OCI-LY3 (cell line): Measurements from ENCODE around the gene DNAJB8.

Source experiments
- H2AFZ ChIP-seq: fragments of 200-600, 300-600 bp; shearing (Covaris generic); 2 replicates; pipeline ENCODE4 v1.6.0; 2014; ENCODE audit warnings: antibody characterized with exemption, low read depth, low read length
- H3K27ac ChIP-seq: fragments of 200-600, 300-600 bp; sonication (generic); 2 replicates; pipeline ENCODE4 v1.5.1; 2014; ENCODE audit warnings: mild to moderate bottlenecking, low read length, moderate library complexity, mixed read lengths
- H3K27me3 ChIP-seq: fragments of 200-600, 300-600 bp; sonication (generic); 2 replicates; pipeline ENCODE4 v1.6.1; 2014; ENCODE audit warnings: low read depth, low read length, mixed read lengths
- H3K36me3 ChIP-seq: fragments of 200-600, 300-600 bp; sonication (generic); replicated peaks from 2 replicates; pipeline ENCODE3; 2014; ENCODE audit warnings: low read depth, low read length, mixed read lengths
- H3K4me1 ChIP-seq: fragments of 300-600, 200-600 bp; sonication (generic); 2 replicates; pipeline ENCODE4 v1.6.1; 2014; ENCODE audit warnings: low read length, mixed read lengths
- H3K4me2 ChIP-seq: fragments of 200-600, 300-600 bp; sonication (generic); 2 replicates; pipeline ENCODE4 v1.6.1; 2014; ENCODE audit warnings: low read length, mixed read lengths
- H3K4me3 ChIP-seq: fragments of 300-600, 200-600 bp; sonication (generic); 2 replicates; pipeline ENCODE4 v1.5.1; 2014; ENCODE audit warnings: antibody characterized with exemption, mild to moderate bottlenecking, low read length, moderate library complexity
- H3K79me2 ChIP-seq: fragments of 300-600, 200-600 bp; shearing (Covaris generic); 2 replicates; pipeline ENCODE4 v1.6.1; 2014; ENCODE audit warnings: mild to moderate bottlenecking, low read length, mixed read lengths
- H3K9ac ChIP-seq: fragments of 300-600, 200-600 bp; shearing (Covaris generic); 2 replicates; pipeline ENCODE4 v1.6.0; 2014; ENCODE audit warnings: mild to moderate bottlenecking, low read length, moderate library complexity
- H3K9me3 ChIP-seq: fragments of 200-600, 300-600 bp; shearing (Covaris generic); 2 replicates; pipeline ENCODE4 v1.6.1; 2014; ENCODE audit warnings: low read length, mixed read lengths; ENCODE audit not compliant: insufficient read depth
- H4K20me1 ChIP-seq: fragments of 200-600, 300-600 bp; sonication (generic); 2 replicates; pipeline ENCODE4 v1.6.1; 2016; ENCODE audit warnings: low read length, mixed read lengths; ENCODE audit not compliant: insufficient read depth
- EZH2phosphoT487 ChIP-seq: fragments of 200-600 bp; shearing (Covaris generic); IDR thresholded peaks from 2 replicates; pipeline ENCODE4 v1.6.1; 2018; ENCODE audit warnings: antibody characterized with exemption, mixed run types, low read depth
- TF ChIP-seq, protein P1 (sequence below): fragments of 200-600, 300-600 bp; sonication (generic); IDR thresholded peaks from 2 replicates; pipeline ENCODE4 v1.5.1; 2014; ENCODE audit warnings: antibody characterized with exemption, low read length, low read depth

DNAJB8 gene

DNA sequence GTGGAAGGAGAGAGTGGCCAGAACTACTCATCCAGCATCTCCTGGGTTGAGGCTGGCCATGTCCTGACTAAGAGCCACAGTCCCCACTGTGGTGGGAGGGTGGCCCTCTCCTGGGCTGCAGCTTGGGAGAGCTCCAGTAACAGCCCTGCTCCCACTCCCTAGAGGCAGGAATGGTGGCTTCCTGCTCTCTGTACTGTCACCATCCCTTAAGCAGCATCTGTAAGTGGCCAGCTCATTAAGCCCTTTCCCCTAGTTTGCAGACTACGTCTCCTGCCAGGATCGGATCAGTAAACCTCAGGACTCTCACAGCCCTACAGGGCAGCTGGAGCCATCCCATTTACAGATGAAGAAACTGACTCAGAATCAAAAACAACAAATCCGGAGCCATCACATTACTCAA lies 30.5 kb downstream of the DNAJB8 start:
- Histone ChIP-seq H4K20me1 (no peaks in the 10 kb centered on the region), H3K4me2 (no peak overlapping the region)

DNA sequence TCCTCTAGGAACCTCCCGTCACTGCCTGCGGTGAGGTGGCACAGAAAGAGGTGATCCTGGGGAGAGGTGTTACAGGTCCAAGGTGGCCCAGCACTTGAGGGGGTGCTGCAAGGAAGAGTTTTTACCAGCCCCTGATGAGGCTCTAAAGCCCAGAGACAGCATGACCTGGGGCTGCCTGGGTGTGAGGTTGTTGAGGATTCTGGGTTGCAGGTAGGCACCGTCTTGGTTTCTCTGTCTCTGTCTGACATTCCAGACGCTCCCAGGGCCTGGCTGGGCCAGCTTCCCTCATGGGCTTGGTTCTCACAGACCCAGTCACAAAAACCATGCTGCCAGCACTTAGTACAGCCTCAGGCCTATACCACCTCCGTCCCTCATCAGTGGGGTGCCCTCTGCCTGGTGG lies 31.1 kb downstream of the DNAJB8 start:
- H3K27ac ChIP-seq: no peak overlapping the region

More for the DNA sequence above, 30.5 kb downstream of the DNAJB8 start:
- H3K36me3 ChIP-seq: no peaks in the 10 kb centered on the region
- H3K27me3 ChIP-seq: peaks cover 7% of the 10 kb centered on the region; the same call in 1 of the 2 replicates
- no peak overlapping the region for H3K27ac ChIP-seq
- H2AFZ ChIP-seq: no peak overlapping the region
- TF ChIP-seq, protein P1, sequence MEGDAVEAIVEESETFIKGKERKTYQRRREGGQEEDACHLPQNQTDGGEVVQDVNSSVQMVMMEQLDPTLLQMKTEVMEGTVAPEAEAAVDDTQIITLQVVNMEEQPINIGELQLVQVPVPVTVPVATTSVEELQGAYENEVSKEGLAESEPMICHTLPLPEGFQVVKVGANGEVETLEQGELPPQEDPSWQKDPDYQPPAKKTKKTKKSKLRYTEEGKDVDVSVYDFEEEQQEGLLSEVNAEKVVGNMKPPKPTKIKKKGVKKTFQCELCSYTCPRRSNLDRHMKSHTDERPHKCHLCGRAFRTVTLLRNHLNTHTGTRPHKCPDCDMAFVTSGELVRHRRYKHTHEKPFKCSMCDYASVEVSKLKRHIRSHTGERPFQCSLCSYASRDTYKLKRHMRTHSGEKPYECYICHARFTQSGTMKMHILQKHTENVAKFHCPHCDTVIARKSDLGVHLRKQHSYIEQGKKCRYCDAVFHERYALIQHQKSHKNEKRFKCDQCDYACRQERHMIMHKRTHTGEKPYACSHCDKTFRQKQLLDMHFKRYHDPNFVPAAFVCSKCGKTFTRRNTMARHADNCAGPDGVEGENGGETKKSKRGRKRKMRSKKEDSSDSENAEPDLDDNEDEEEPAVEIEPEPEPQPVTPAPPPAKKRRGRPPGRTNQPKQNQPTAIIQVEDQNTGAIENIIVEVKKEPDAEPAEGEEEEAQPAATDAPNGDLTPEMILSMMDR: no peak
- TF ChIP-seq EZH2phosphoT487: no peak
- no peaks in the 10 kb centered on the region for H3K4me1 ChIP-seq
- no peaks in the 10 kb centered on the region for H3K79me2 ChIP-seq
- no peaks in the 10 kb centered on the region for H3K9me3 ChIP-seq
- H3K9ac ChIP-seq: no peak overlapping the region
- no peak overlapping the region for H3K4me3 ChIP-seq

DNA sequence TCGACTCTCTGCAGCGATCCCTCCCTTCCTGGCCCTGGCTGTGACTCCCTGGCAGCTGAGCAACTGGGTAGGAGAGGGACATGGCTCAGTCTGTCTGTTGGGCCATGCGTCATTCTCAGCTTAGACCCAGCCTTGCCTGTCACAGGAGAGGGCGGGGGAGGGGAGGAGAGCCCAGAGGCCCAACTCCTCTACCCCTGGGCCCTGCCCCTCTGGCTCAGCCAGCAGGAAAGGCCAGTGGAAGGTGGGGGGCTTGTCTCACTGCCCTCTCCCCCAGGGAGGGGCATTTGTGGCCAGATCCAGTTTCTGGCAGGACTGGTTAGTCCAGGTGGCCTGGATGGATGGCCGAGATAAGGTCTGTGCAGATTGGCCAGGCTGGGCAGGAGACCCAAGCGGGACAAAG lies 31.6 kb downstream of the DNAJB8 start:
- Histone ChIP-seq H3K4me1 (no peaks in the 10 kb centered on the region), H3K36me3 (no peaks in the 10 kb centered on the region), H3K4me2 (no peak overlapping the region), H2AFZ (no peak overlapping the region), H3K9me3 (no peaks in the 10 kb centered on the region), H3K79me2 (no peaks in the 10 kb centered on the region), H3K4me3 (no peak overlapping the region), H3K27me3 (peaks cover 7% of the 10 kb centered on the region; the same call in 1 of the 2 replicates), H3K9ac (no peak overlapping the region), H4K20me1 (no peaks in the 10 kb centered on the region), H3K27ac (no peak overlapping the region)
- TF ChIP-seq EZH2phosphoT487: no peak
- TF ChIP-seq, protein P1: no peak

More for the DNA sequence above, 31.1 kb downstream of the DNAJB8 start:
- Histone ChIP-seq H3K27me3 (peaks cover 7% of the 10 kb centered on the region; the same call in 1 of the 2 replicates), H4K20me1 (no peaks in the 10 kb centered on the region), H3K4me1 (no peaks in the 10 kb centered on the region), H3K4me2 (no peak overlapping the region), H3K79me2 (no peaks in the 10 kb centered on the region), H3K36me3 (no peaks in the 10 kb centered on the region), H3K9ac (no peak overlapping the region), H3K9me3 (no peaks in the 10 kb centered on the region), H2AFZ (no peak overlapping the region), H3K4me3 (no peak overlapping the region)
- TF ChIP-seq, protein P1: no peak
- TF ChIP-seq EZH2phosphoT487: no peak

DNA sequence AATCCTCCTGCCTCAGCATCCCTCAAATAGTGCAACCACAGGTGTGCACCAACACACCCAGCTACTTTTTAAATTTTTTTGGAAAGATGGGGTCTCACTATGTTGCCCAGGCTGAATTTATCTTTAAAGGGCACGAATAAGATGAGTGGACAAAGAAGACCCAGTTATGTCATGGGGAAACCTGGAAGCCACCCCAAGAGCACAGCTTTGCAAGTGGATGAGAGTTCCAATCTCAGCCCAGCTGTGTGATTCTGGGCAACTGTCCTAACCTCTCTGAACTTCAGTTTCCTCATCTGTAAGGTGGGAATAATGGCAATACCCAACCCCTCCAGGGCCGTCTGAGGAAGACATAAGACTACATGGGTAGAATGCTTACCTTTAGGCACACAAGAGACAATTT lies 32.2 kb downstream of the DNAJB8 start:
- Histone ChIP-seq H3K4me2 (no peak overlapping the region), H3K27me3 (peaks cover 3% of the 10 kb centered on the region; the same call in 1 of the 2 replicates)
- TF ChIP-seq, protein P1: no peak
- TF ChIP-seq EZH2phosphoT487: no peak

More for the DNA sequence above, 32.2 kb downstream of the DNAJB8 start:
- Histone ChIP-seq H3K4me1 (no peaks in the 10 kb centered on the region), H3K36me3 (no peaks in the 10 kb centered on the region), H3K4me3 (no peak overlapping the region), H2AFZ (no peak overlapping the region), H3K79me2 (no peaks in the 10 kb centered on the region), H3K9me3 (no peaks in the 10 kb centered on the region), H3K9ac (no peak overlapping the region), H3K27ac (no peak overlapping the region), H4K20me1 (no peaks in the 10 kb centered on the region)
